Measurements from ENCODE around the gene CASP10. TPM values are rescaled to one million over a fixed set of nuclear protein-coding genes. Genes with fewer than 3 reads are reported as not detected.

CASP10 gene
- total and polyA plus RNA-seq, 2 of the 13 experiments (the other 11 are each of a cell fraction or from before 2014, with no cell fraction given) = 22.2 to 23.8 TPM

GRCh38 chr2:201233812-201234662 lies 51.1 kb downstream of the CASP10 start (continued):
- TF ChIP-seq AHR (CRISPR knock-in tag; IDR thresholded peaks at IDR 0.05) (no peak; the same call in 1 of the 2 replicates), BRCA1 (CRISPR knock-in tag; IDR thresholded peaks at IDR 0.05) (no peak), RFX3 (CRISPR knock-in tag; IDR thresholded peaks at IDR 0.05) (no peak), HHEX (CRISPR knock-in tag; IDR thresholded peaks at IDR 0.05) (no peak), ZNF891 (CRISPR knock-in tag; IDR thresholded peaks at IDR 0.05) (0 out of 2 replicates have a peak, but pooled peaks have one; percentile 27), NR2F1 (CRISPR knock-in tag; IDR thresholded peaks at IDR 0.05) (no peak), U2AF2 (IDR thresholded peaks at IDR 0.05; ENCODE audit: low read depth, low read length) (no peak), ZNF878 (CRISPR knock-in tag; IDR thresholded peaks at IDR 0.05) (no peak), ELF1 (CRISPR knock-in tag; IDR thresholded peaks at IDR 0.05) (no peak), USF2 (IDR thresholded peaks at IDR 0.05; ENCODE audit: low read depth, low read length) (no peak), USF2 (CRISPR knock-in tag; IDR thresholded peaks at IDR 0.05; ENCODE audit: borderline replicate concordance) (no peak), PHF5A (CRISPR knock-in tag; IDR thresholded peaks at IDR 0.05; ENCODE audit: low read depth, unreplicated experiment) (no peak), ZIK1 (CRISPR knock-in tag; IDR thresholded peaks at IDR 0.05; ENCODE audit: borderline replicate concordance, low read depth) (no peak), ZNF383 (CRISPR knock-in tag; IDR thresholded peaks at IDR 0.05; ENCODE audit: borderline replicate concordance) (no peak), ZBTB44 (CRISPR knock-in tag; IDR thresholded peaks at IDR 0.05) (no peak), ZNF431 (CRISPR knock-in tag; IDR thresholded peaks at IDR 0.05; ENCODE audit: borderline replicate concordance, low read depth) (no peak), TAF1 (CRISPR knock-in tag; IDR thresholded peaks at IDR 0.05) (0 out of 2 replicates have a peak, but pooled peaks have one; percentile 9), ZNF629 (CRISPR knock-in tag; conservative IDR thresholded peaks at IDR 0.05) (no peak)

Measured in HepG2 (cell line).